ENCODE measurements around the gene TSGA10IP.

TSGA10IP gene

GRCh38 chr11:65977621-65978390, 32.5 kb downstream of the TSGA10IP start:
- DNase-seq = no peak

- DNase-seq = no peak
These were observed 33.3 kb downstream of the TSGA10IP start for GRCh38 chr11:65978391-65979238.

GRCh38 chr11:65979261-65979759, 34.0 kb downstream of the TSGA10IP start:
- no peak for DNase-seq

- DNase-seq = no peak
These were observed 35.9 kb downstream of the TSGA10IP start for GRCh38 chr11:65981101-65981740.

- DNase-seq = no peak
These were observed 36.9 kb downstream of the TSGA10IP start for GRCh38 chr11:65981972-65982823.

GRCh38 chr11:65982824-65983588, 37.7 kb downstream of the TSGA10IP start:
- DNase-seq = no peak

- DNase-seq = no peak
These were observed 38.3 kb downstream of the TSGA10IP start for GRCh38 chr11:65983589-65983987.

- DNase-seq = no peak
These were observed 42.1 kb downstream of the TSGA10IP start for GRCh38 chr11:65987336-65987735.

- DNase-seq = peak; percentile 89
These were observed 43.7 kb downstream of the TSGA10IP start for GRCh38 chr11:65988791-65989592.

GRCh38 chr11:65992056-65992455, 46.8 kb downstream of the TSGA10IP start:
- DNase-seq = no peak

- DNase-seq = no peak
These were observed 52.0 kb downstream of the TSGA10IP start for GRCh38 chr11:65997286-65997685.

- peak; percentile 87 for DNase-seq
These were observed 56.8 kb downstream of the TSGA10IP start, which contains the start of the genes BANF1 and EIF1AD for GRCh38 chr11:66001942-66002647. Gene BANF1, plus strand, starts transcription at chr11:66002503. Its CDS starts 748 bp downstream, at chr11:66003251. Gene EIF1AD, minus strand, starts transcription at chr11:66002157. Its CDS starts 1,768 bp downstream, at chr11:66000389.

GRCh38 chr11:66002648-66003225, 57.5 kb downstream of the TSGA10IP start:
- no peak for DNase-seq

GRCh38 chr11:66003291-66003690, 58.0 kb downstream of the TSGA10IP start:
- DNase-seq = no peak

GRCh38 chr11:66004186-66004585, 58.9 kb downstream of the TSGA10IP start:
- no peak for DNase-seq

- no peak for DNase-seq
These were observed 61.0 kb downstream of the TSGA10IP start for GRCh38 chr11:66006134-66006890.

- no peak for DNase-seq
These were observed 61.6 kb downstream of the TSGA10IP start for GRCh38 chr11:66006891-66007176.

- no peak for DNase-seq
These were observed 61.9 kb downstream of the TSGA10IP start for GRCh38 chr11:66007201-66007634.

GRCh38 chr11:66008095-66008467, 62.8 kb downstream of the TSGA10IP start:
- no peak for DNase-seq

All from activated CD4-positive, alpha-beta T cell treated with anti-CD3 and anti-CD28 coated beads, Interleukin-2, amount 50 U/mL, for 1 hour (primary cell).